NK-92 (cell line): ENCODE measurements around the gene CDC45.

Source experiments
- DNase-seq: peaks from one replicate; lab custom pipeline; 2025; ENCODE audit not compliant: unreplicated experiment; lab: John Stamatoyannopoulos, UW

Gene CDC45

DNA sequence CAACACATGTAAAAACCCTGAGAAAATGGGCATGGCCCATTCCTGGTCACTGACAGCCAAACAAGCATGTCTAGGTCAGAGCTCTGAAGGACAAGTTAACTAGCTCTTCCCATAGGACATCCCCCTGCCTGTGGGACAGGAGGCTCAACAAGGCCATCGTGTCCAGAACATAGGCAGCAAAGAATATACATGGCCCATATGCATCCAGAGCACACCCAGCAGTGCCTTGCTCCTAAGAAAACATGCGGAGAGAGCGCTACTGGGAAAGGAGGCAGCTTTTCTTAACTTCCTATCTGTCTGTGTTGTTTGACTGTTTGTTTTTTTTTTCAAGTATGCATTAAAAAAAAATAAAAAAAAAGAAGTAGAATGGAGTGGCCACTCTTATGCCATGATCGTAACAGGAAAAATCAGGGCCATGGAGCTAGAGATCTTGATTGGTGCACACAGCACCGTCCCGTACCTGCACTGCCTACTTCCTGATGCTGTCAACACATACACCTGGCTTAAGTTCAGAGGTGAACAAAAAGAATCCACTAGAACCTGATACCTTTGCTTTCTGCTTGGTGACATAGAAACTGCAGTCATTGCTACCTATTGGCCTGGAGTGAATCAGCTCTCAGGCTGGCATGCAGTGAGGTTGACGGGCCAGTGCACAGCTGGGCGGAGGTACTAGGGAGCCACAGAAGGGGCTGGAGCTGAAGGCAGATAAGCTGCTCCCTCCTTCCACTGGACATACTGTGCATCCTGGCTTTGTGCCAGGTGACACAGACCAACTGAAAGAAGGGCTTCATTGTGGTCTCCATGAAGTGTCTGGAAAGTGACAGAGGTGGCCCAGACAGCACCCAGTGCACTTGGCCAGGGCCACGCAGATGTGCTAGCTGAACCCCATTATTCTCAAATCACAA lies 12.6 kb upstream of the CDC45 start:
- no peak for DNase-seq

DNA sequence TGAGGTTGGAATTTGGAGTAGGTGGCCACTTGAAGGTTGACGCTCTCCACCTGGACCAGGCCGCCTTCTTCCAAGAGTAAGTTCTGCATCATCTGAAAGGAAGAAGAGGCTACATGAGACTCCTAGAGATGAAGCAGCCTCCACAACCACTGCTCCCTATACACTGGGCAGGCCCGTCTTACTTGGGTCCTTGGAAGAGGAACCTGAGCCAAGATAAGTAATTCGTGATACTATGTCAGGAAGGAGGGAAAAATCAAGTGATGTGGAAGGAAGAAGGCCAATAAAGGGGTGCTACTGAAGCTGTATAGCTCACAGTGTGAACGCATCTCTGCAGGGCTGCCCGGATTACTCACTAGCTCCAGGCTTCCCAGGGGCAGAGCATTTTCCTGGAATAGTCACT lies 11.8 kb upstream of the CDC45 start:
- DNase-seq, result no peak

DNA sequence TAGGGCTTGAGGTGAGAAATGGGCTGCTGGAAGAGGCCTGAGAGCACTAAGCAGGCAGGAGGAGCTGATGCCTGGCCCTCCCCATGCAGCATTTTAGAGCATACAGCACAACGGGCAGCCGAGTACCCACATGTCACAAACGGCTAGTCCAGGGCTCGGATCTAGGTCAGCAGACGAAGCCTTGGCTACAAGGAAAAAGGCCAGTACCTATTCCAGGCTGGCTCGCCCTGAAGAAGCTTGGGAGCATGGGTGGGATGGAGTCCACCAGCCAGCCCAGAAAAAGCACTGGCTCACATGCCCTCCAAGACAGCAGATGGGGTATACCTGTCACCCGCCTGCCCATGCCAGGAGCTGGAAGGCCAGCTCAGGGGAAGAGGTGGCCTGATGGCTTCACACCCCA lies 10.3 kb upstream of the CDC45 start:
- no peak for DNase-seq

DNA sequence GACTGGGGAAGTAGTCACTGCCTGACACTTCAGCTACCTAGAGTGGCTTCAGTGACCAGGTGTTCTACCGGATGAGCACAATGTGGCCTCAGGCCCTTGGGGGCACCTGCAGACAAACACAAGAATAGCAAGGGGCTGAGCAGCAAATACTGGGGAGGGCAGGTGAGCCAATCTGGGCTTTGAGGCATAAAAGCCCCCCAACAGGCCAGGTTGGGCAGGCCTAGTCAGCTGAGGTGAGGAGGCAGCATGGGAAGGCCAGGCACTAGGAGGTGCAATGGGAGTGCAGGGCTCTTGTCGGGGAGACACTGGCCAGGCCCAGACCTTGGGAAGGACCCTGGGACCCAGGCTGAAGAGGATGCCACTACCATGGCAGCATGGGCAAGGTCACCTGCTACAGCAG lies 9.7 kb upstream of the CDC45 start:
- DNase-seq, result no peak

- DNase-seq, result no peak
Observed at GRCh38 chr22:19471572-19471971, 8.1 kb upstream of the CDC45 start.

DNA sequence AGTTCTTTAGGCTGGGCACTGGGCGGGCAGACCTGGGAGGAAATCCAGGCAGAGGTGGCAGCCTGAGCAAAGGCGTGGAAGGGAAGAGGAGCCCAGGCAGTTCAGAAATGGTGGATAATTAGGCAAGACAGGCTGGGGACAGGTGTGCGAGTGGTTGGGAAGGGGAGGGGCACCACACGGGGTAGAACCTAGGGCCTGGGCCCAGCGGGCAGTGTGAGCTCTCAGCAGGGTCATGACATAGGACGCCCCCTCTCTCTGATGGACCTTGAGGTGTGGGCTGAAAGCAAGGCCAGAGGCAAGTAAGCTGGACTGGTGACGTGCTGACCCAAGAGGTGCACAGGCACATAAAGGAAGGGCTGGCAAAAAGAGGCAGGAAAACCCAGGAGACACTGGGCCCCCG lies 7.5 kb upstream of the CDC45 start:
- DNase-seq, result no peak

GRCh38 chr22:19473578-19473977 lies 6.1 kb upstream of the CDC45 start:
- no peak for DNase-seq

- DNase-seq, result no peak
Observed at GRCh38 chr22:19476023-19476422, 3.7 kb upstream of the CDC45 start.

GRCh38 chr22:19477321-19478044 lies 2.2 kb upstream of the CDC45 start:
- no peak for DNase-seq

DNA sequence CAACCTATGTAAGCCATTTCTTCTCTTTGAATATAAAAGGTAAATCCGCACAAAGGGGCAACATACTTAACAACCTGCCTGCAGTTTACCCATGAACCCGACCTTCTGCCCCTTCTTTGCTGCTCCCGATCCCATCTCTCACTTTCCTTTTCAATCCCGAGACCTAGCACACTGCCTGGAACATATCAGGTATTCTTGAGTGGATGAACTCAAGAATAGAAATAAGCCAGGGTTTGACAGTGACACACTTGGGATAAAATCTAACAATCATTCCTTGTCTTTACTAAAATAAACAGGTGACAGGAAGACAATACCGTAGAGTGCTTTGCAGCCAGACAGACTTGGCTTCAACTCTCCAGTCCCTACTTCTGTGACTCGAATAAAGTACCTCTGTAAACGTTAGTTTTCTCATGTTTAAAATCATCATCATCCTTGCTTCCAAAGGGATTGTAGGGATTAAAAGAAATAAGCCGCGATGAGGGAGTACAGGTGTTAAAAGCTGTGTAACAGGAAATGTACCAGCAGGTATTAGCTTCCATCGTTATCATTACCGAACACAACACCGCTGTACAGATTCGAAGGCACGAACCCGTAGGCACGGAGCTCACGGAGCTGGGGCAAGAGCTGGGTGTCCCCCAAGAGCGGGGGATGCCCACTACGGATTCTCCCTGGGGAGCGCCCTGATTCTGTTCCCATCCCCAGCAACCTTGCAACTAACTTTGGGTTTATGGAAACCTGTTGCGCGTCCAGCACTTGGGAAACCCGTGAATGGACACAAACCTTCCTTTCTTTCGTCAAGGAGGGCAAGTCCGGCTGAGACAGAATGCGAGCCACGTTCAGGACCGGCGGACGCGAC lies 1.4 kb upstream of the CDC45 start:
- no peak for DNase-seq

DNA sequence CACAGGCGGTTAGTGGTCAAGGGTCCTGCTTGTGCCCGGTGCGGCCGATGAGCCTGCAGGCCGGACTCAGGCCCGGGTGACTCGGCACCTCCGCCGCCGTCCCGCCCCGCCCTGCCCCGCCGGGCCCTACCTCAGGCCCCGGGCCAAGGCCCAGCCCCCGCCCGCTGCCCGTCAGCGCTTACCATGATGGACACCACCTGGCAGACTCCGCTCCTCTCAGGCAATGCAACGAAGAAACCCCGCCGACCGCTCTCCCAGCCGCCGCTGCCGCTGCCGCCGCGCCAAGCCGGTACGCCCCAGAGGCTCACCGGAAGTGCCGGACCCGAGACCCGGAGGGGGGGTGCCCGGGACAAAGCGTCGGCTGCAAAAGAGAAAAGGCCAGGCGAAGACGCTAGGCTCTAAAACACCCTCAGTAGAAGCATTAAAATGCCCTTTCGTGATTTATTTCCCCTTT lies 792 bp upstream of the CDC45 start, which contains the start of gene UFD1:
Gene UFD1, minus strand, starts transcription at position 293 of the 454 bp plus-strand sequence. Its CDS starts 108 bp downstream, at position 185.
- DNase-seq, result no peak

GRCh38 chr22:19480173-19480568 lies 451 bp downstream of the CDC45 start:
- DNase-seq, result no peak

DNA sequence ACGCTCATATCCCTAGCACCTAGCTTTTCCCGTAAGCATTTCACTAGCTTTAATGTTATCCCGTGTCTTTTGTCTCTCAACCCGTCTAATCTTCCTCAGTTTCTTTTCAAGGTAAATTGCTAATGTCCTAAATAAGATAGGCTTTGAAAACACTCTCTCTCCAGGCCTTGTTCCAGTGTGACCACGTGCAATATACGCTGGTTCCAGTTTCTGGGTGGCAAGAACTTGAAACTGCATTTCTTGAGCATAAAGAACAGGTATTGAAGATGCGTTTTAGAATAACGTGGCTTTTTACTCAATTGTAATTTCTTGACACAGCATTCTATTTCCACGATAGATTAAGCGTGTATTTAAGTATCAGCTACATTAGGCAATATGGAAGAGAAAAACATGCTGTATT lies 1.1 kb downstream of the CDC45 start:
- DNase-seq, result no peak

DNA sequence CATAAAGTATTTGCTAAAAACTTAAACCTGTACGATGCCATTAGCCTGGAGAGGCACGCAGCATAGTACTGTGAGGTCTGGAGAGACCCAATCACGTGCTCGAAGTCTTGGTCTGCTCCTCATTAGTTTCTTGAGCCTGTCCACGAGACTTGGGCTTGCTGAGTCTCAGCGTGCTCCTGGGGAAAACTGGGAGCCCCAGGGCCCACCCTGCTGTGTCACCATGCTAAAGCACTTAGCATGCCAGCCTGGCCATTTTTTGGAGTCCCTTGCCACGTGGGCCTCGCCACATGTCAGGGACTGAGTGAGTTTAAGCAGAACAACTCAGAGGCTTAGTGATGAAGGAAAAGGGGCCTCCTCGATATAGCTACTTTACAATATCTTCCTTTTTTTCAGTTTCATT lies 2.6 kb downstream of the CDC45 start:
- DNase-seq, result no peak

DNA sequence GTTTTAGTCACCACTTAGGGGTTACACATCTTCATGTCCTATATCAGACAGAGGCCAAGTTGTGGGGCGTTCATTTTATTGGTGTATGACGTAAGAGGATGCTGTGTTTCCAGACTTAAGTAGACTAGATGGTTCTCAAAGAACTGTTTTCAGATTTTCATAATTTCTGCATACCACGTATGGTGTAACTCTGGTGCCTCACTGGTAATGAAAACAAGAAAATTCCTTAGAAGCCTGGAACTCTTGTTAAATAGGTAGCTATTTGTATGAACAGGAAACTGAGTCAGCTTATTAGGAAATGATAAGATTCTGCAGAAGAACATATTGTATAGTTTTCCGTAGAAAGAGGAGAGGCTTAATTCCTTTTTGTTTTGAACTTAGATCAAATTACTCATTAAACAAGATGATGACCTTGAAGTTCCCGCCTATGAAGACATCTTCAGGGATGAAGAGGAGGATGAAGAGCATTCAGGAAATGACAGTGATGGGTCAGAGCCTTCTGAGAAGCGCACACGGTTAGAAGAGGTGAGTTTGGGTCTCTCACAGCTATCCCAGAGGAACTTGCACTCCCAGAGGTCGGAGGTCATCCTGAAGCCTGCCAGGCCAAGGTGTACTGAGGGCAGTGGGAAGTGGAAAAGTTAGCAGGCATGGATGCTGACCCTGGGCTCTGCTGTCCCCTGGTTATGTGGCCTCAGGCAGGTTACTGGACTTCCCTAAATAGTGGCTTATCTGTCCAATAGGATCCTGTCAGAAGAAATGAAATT lies 3.9 kb downstream of the CDC45 start:
- DNase-seq, result no peak

DNA sequence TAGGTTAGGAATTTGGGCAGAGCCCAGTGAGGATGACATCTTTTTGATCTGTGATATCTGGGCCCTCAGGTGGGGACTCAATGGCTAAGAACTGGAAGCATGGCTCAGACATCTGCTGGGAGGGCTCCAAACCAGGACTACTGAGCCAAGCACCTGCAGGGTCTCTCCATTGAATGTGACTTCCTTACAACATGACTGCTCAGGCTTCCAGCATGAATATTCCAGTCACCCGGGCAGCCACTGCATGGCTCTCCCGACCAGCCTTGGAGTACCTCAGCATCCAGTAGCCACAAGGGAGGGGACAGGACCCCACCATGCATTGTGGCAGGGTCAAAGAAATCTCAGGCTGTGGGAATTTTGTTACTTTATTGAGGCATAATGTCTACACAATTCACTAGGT lies 8.6 kb downstream of the CDC45 start:
- no peak for DNase-seq

DNA sequence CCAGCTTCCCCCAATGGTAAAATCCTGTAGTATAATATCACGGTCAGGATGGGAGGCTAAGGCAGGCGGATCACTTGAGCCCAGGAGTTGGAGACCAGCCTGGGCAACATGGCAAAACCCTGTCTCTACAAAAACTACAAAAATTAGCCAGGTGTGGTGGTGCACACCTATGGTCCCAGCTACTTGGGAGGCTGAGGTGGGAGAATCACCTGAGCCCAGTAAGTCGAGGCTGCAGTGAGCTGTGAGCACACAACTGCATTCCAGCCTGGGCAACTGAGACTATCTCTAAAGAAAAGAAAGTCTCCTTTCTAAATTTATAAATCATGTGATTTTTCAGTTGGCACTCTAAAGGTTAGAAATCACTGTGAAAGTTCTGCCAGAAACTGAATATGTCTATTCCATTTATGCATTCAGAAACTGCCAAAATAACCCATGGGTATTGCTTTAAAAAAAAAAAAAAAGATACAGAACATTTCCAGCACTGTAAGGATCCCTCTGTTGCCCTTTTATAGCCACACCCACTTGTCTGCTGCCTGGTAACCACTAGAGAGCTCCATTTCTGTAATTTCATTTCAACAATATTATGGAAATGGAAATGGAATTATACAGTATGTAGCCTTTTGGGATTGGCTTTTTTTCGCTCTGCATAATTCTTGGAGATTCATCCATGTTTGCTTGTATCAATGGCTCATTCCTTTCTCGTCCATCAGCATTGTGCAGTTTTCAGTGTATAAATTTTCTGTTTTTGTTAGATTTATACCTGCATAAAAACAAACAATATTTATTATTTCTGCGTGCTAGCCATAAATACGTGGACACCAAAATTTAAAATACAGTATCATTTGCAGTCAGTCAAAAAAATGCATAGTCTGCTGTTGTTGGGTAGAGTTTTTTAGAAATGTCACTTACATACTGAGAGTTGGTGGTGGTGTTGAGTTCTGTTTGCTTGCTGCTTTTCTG lies 9.4 kb downstream of the CDC45 start:
- no peak for DNase-seq

GRCh38 chr22:19490628-19491230 lies 11.0 kb downstream of the CDC45 start:
- DNase-seq, result no peak
